HG03442 (cell line): ENCODE data around the gene SPO11.
A peak's percentile ranks its signal among the peaks of the same experiment; 100 is the strongest.

Source experiments
- ATAC-seq: cut with Tn5 transposase; IDR thresholded peaks from one replicate; pipeline ENCODE4 v1.9.1; 2021; ENCODE audit warnings: mild to moderate bottlenecking, moderate library complexity; ENCODE audit not compliant: unreplicated experiment

Gene SPO11

GRCh38 chr20:57374343-57374930 is 44.8 kb downstream of the SPO11 start:
- ATAC-seq, result no peak

GRCh38 chr20:57374931-57375651 is 45.5 kb downstream of the SPO11 start:
- ATAC-seq, result no peak

- ATAC-seq, result no peak
These were observed 46.1 kb downstream of the SPO11 start for GRCh38 chr20:57375652-57376230.

- ATAC-seq, result no peak
These were observed 47.7 kb downstream of the SPO11 start for GRCh38 chr20:57377350-57377749.

GRCh38 chr20:57378107-57378506 is 48.5 kb downstream of the SPO11 start:
- no peak for ATAC-seq

GRCh38 chr20:57378646-57379262 is 49.2 kb downstream of the SPO11 start:
- no peak for ATAC-seq

GRCh38 chr20:57379263-57379647 is 49.7 kb downstream of the SPO11 start:
- no peak for ATAC-seq

GRCh38 chr20:57380081-57380750 is 50.6 kb downstream of the SPO11 start:
- ATAC-seq, result no peak

GRCh38 chr20:57381596-57382503 is 52.2 kb downstream of the SPO11 start:
- peak; percentile 44 for ATAC-seq

GRCh38 chr20:57382516-57382915 is 52.9 kb downstream of the SPO11 start:
- no peak for ATAC-seq

GRCh38 chr20:57383447-57384347 is 54.1 kb downstream of the SPO11 start:
- ATAC-seq, result no peak

GRCh38 chr20:57384486-57384885 is 54.9 kb downstream of the SPO11 start:
- ATAC-seq, result no peak

GRCh38 chr20:57384953-57385761 is 55.6 kb downstream of the SPO11 start:
- ATAC-seq, result no peak

GRCh38 chr20:57385940-57386339 is 56.3 kb downstream of the SPO11 start:
- no peak for ATAC-seq

GRCh38 chr20:57386762-57387161 is 57.2 kb downstream of the SPO11 start:
- no peak for ATAC-seq

- ATAC-seq, result no peak
These were observed 57.9 kb downstream of the SPO11 start for GRCh38 chr20:57387463-57387862.

GRCh38 chr20:57387945-57388371 is 58.4 kb downstream of the SPO11 start:
- ATAC-seq, result no peak

GRCh38 chr20:57388953-57389694 is 59.5 kb downstream of the SPO11 start:
- peak; percentile 38 for ATAC-seq
